K562 (cell line): ENCODE results near the gene PPP1R15A. TPM values are rescaled to one million over a fixed set of nuclear protein-coding genes. Genes with fewer than 3 reads are reported as not detected.

Experiments used
- BRF1 ChIP-seq: IDR thresholded peaks from 3 replicates; pipeline ENCODE4 v1.6.1; 2011; ENCODE audit warnings: borderline replicate concordance, mild to moderate bottlenecking; ENCODE audit not compliant: insufficient read length; ENCODE audit errors: extremely low read depth
- CCAR2 ChIP-seq: fragments of 200-400 bp; formaldehyde crosslinking; IDR thresholded peaks from 2 replicates; pipeline ENCODE4 v1.6.1; 2017; ENCODE audit warnings: mild to moderate bottlenecking, low read depth, low read length
- FOXJ2 ChIP-seq: fragments of 200-800 bp; sonication (Bioruptor generic); IDR thresholded peaks from 2 replicates; pipeline ENCODE4 v1.6.1; 2016; ENCODE audit warnings: missing genetic modification characterization, missing compliant biosample characterization
- FOXK2 ChIP-seq, 2 experiments: fragments of 450-650 bp; IDR thresholded peaks in 1 of 2; conservative IDR thresholded peaks in 1 of 2; 2 replicates each; pipeline ENCODE4 v1.6.1; 2016; ENCODE audit warnings: low read depth in 2 of 2, mild to moderate bottlenecking in 1 of 2
- GATAD2A ChIP-seq: fragments of 450-650 bp; IDR thresholded peaks from 2 replicates; pipeline ENCODE4 v1.6.1; 2017
- HDAC2 ChIP-seq: fragments of 450-650 bp; IDR thresholded peaks from 2 replicates; pipeline ENCODE4 v1.6.1; 2016; ENCODE audit warnings: mild to moderate bottlenecking
- KAT7 ChIP-seq: sonication (generic); formaldehyde crosslinking; IDR thresholded peaks from 2 replicates; pipeline ENCODE4 v1.8.0; 2022; ENCODE audit warnings: missing genetic modification reagents, mild to moderate bottlenecking, borderline replicate concordance
- MCM5 ChIP-seq: fragments of 450-650 bp; IDR thresholded peaks from 2 replicates; pipeline ENCODE4 v1.6.1; 2016; ENCODE audit warnings: low read depth
- MEIS2 ChIP-seq: fragments of 450-650 bp; IDR thresholded peaks from 2 replicates; pipeline ENCODE4 v1.6.1; 2014; ENCODE audit warnings: mild to moderate bottlenecking; ENCODE audit not compliant: partially characterized antibody
- NELFE ChIP-seq: IDR thresholded peaks from 2 replicates; pipeline ENCODE4 v1.6.1; 2011; ENCODE audit warnings: mild to moderate bottlenecking; ENCODE audit not compliant: insufficient read depth, insufficient read length
- NRF1 ChIP-seq, 2 experiments: fragments of 450-650 bp; IDR thresholded peaks in 1 of 2; conservative IDR thresholded peaks in 1 of 2; 2 replicates each; pipeline ENCODE4 v1.6.1; 2014; ENCODE audit warnings: mild to moderate bottlenecking in 2 of 2
- PRPF4 ChIP-seq: fragments of 200-400 bp; formaldehyde crosslinking; IDR thresholded peaks from one replicate; pipeline ENCODE4 v1.6.1; 2017; ENCODE audit warnings: low read length, low read depth, mild to moderate bottlenecking; ENCODE audit not compliant: insufficient read depth, poor library complexity, severe bottlenecking
- SIX5 ChIP-seq, 2 experiments: IDR thresholded peaks; 2 replicates each; pipeline ENCODE4 v1.6.1; 2011; ENCODE audit warnings: low read length in 2 of 2, borderline replicate concordance in 1 of 2, low read depth in 1 of 2, mild to moderate bottlenecking in 1 of 2, moderate library complexity in 1 of 2; ENCODE audit not compliant: insufficient read depth in 1 of 2
- TAF1 ChIP-seq: IDR thresholded peaks from 2 replicates; pipeline ENCODE4 v1.6.1; 2011; ENCODE audit warnings: mild to moderate bottlenecking, low read length, moderate library complexity; ENCODE audit not compliant: insufficient read depth, control insufficient read depth, severe bottlenecking; ENCODE audit errors: extremely low read depth
- TSC22D4 ChIP-seq: fragments of 450-650 bp; IDR thresholded peaks from 2 replicates; pipeline ENCODE4 v1.6.1; 2016; ENCODE audit warnings: missing genetic modification characterization, missing biosample characterization, control low read depth
- XRCC5 ChIP-seq: fragments of 200-400 bp; formaldehyde crosslinking; IDR thresholded peaks from 2 replicates; pipeline ENCODE4 v1.6.1; 2017; ENCODE audit warnings: low read depth, mild to moderate bottlenecking, low read length
- ZNF282 ChIP-seq: sonication (generic); formaldehyde crosslinking; IDR thresholded peaks from 2 replicates; pipeline ENCODE4 v1.8.1; 2023; ENCODE audit warnings: missing genetic modification reagents
- ZNF561 ChIP-seq: fragments of 450-650 bp; formaldehyde crosslinking; conservative IDR thresholded peaks from 2 replicates; pipeline ENCODE4 v1.4.0; 2020; ENCODE audit warnings: mild to moderate bottlenecking, moderate library complexity
- polyA plus RNA-seq, 8 experiments: library from polyadenylated mRNA; depleted of rRNA in 4 of 8; stranded (reverse) in 5 of 8; unstranded in 3 of 8; fragments of >200 nt; fragmentation: Nextera tagmentation in 2 of 8; fragmentation: Illumina TruSeq in 1 of 8; extraction: Ambion mirVana in 2 of 8; extraction: Trizol in 1 of 8; gene quantifications; 2 replicates each; pipeline versions ENCODE4 v1.2.1 to v1.2.3, GENCODE V29; 2011 to 2014; ENCODE audit warnings: inconsistent platforms in 1 of 8, missing spikeins in 1 of 8
- total RNA-seq, 7 experiments: library from RNA; depleted of rRNA in 6 of 7; stranded (reverse); fragments of >200 nt in 6 of 7; fragmentation: Illumina TruSeq in 2 of 7; extraction: Trizol in 2 of 7; gene quantifications; 2 replicates each; pipeline versions ENCODE4 v1.2.1 to v1.2.3, GENCODE V29; 2011 to 2021; ENCODE audit warnings: low replicate concordance in 1 of 7
- TF ChIP-seq, protein P1 (sequence below): fragments of 250-450 bp; sonication (Bioruptor Pico); IDR thresholded peaks from 2 replicates; pipeline ENCODE4 v1.8.0; 2022; ENCODE audit warnings: moderate library complexity, mild to moderate bottlenecking, inconsistent platforms
- TF ChIP-seq, protein P2 (sequence below): fragments of 450-650 bp; formaldehyde crosslinking; IDR thresholded peaks from 2 replicates; pipeline ENCODE4 v1.4.0; 2022; ENCODE audit warnings: missing genetic modification characterization
- TF ChIP-seq, protein P3 (sequence below): fragments of 250-450 bp; sonication (Bioruptor Pico); IDR thresholded peaks from 2 replicates; pipeline ENCODE4 v1.4.0; 2020; ENCODE audit warnings: mild to moderate bottlenecking, moderate library complexity
- TF ChIP-seq, protein P4 (sequence below): sonication (generic); formaldehyde crosslinking; IDR thresholded peaks from 2 replicates; pipeline ENCODE4 v1.8.1; 2023; ENCODE audit warnings: mild to moderate bottlenecking, missing genetic modification reagents

The PPP1R15A gene
- total and polyA plus RNA-seq, 9 of the 15 experiments (the other 6 are each of a cell fraction or from before 2014, with no cell fraction given) = 0.42 to 73.7 (median 44.0) TPM

DNA sequence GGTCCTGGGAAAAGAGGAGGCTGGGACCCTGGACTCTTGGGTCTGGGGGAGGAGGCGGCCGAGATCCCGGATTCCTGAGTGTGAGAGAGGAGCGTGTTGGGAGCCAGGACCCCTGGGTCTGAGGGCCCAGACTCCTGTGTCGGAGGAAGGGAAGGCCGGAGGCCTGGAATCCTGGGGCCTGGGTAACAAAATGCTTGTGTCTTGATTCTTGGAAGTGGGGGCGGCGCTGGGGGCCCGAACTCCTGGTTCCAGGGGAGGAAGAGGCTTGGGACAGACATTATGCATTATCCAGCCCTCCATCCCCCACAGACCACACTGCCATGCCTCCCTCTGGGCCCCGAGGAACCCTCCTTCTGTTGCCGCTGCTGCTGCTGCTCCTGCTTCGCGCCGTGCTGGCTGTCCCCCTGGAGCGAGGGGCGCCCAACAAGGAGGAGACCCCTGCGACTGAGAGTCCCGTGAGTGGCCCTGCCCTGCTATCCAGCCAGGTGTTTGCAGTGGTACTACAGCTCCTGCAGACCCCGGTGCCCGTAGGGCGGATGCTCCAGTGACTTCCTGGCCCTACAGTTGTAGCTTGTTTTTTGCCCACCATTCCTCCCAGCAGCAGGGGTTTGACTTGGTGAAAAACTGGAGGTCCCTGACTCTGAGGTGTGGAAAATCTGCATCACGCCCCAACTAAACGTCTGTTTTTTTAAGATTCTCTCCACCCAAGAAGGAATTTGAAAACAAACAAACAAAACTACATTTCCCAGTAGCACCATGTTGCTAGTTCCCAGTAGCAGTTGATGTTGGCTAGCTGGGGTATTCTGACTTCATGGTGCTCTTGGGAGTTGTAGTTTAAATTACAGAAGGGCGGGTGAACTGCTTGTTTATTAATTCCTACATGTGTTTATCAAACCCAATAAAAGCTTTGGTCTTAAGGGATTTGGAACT lies 28.5 kb downstream of the PPP1R15A start (continued):
- TF ChIP-seq FOXK2 (conservative IDR thresholded peaks at IDR 0.05 in 1 of 2, IDR thresholded peaks at IDR 0.05 in 1 of 2; ENCODE audit: low read depth in 2 of 2) (peak; percentile 65 to 78; a peak in 2 of 4 replicates), PRPF4 (no peak), FOXJ2 (tag) (0 out of 2 replicates have a peak, but pooled peaks have one; percentile 31), NELFE (no peak), CCAR2 (no peak), HDAC2 (0 out of 2 replicates have a peak, but pooled peaks have one; percentile 14), TAF1 (no peak), KAT7 (CRISPR knock-in tag) (peak; percentile 51; the same call in 1 of the 2 replicates), BRF1 (no peak), SIX5 (IDR thresholded peaks at IDR 0.05; ENCODE audit: borderline replicate concordance in 1 of 2, insufficient read depth in 1 of 2, low read depth in 1 of 2, low read length in 2 of 2) (peak; percentile 89 to 95), XRCC5 (no peak), ZNF282 (CRISPR knock-in tag) (no peak), TSC22D4 (tag) (no peak), GATAD2A (no peak), ZNF561 (CRISPR knock-in tag) (no peak), MEIS2 (no peak), MCM5 (no peak), NRF1 (conservative IDR thresholded peaks at IDR 0.05 in 1 of 2, IDR thresholded peaks at IDR 0.05 in 1 of 2) (no peak)
- TF ChIP-seq, protein P1, sequence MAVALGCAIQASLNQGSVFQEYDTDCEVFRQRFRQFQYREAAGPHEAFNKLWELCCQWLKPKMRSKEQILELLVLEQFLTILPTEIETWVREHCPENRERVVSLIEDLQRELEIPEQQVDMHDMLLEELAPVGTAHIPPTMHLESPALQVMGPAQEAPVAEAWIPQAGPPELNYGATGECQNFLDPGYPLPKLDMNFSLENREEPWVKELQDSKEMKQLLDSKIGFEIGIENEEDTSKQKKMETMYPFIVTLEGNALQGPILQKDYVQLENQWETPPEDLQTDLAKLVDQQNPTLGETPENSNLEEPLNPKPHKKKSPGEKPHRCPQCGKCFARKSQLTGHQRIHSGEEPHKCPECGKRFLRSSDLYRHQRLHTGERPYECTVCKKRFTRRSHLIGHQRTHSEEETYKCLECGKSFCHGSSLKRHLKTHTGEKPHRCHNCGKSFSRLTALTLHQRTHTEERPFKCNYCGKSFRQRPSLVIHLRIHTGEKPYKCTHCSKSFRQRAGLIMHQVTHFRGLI (CRISPR knock-in tag) = no peak
- TF ChIP-seq, protein P2, sequence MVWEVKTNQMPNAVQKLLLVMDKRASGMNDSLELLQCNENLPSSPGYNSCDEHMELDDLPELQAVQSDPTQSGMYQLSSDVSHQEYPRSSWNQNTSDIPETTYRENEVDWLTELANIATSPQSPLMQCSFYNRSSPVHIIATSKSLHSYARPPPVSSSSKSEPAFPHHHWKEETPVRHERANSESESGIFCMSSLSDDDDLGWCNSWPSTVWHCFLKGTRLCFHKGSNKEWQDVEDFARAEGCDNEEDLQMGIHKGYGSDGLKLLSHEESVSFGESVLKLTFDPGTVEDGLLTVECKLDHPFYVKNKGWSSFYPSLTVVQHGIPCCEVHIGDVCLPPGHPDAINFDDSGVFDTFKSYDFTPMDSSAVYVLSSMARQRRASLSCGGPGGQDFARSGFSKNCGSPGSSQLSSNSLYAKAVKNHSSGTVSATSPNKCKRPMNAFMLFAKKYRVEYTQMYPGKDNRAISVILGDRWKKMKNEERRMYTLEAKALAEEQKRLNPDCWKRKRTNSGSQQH = 0 out of 2 replicates have a peak, but pooled peaks have one; percentile 30
- TF ChIP-seq, protein P3, sequence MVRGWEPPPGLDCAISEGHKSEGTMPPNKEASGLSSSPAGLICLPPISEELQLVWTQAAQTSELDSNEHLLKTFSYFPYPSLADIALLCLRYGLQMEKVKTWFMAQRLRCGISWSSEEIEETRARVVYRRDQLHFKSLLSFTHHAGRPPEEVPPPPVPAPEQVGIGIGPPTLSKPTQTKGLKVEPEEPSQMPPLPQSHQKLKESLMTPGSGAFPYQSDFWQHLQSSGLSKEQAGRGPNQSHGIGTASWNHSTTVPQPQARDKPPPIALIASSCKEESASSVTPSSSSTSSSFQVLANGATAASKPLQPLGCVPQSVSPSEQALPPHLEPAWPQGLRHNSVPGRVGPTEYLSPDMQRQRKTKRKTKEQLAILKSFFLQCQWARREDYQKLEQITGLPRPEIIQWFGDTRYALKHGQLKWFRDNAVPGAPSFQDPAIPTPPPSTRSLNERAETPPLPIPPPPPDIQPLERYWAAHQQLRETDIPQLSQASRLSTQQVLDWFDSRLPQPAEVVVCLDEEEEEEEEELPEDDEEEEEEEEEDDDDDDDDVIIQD = no peak
- TF ChIP-seq, protein P4, sequence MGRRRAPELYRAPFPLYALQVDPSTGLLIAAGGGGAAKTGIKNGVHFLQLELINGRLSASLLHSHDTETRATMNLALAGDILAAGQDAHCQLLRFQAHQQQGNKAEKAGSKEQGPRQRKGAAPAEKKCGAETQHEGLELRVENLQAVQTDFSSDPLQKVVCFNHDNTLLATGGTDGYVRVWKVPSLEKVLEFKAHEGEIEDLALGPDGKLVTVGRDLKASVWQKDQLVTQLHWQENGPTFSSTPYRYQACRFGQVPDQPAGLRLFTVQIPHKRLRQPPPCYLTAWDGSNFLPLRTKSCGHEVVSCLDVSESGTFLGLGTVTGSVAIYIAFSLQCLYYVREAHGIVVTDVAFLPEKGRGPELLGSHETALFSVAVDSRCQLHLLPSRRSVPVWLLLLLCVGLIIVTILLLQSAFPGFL (CRISPR knock-in tag) = no peak
